Sigmoid colon (tissue), 4 donors: Measurements from ENCODE around the gene PPM1K.

Source experiments
- CTCF ChIP-seq, 4 experiments: fragments of 450-650 bp in 3 of 4; fragments of 200-600 bp in 1 of 4; IDR thresholded peaks; one replicate each; pipeline ENCODE4 v1.5.1; 2016 to 2019; ENCODE audit warnings: antibody characterized with exemption in 4 of 4, mild to moderate bottlenecking in 3 of 4, moderate library complexity in 2 of 4
- EP300 ChIP-seq, 4 donors: sonication (generic); formaldehyde crosslinking; IDR thresholded peaks; one replicate each; pipeline ENCODE4 v1.6.1; 2017; ENCODE audit warnings: antibody characterized with exemption in 4 of 4

- TF ChIP-seq EP300 (IDR thresholded peaks at IDR 0.05) (no peak), CTCF (IDR thresholded peaks at IDR 0.05) (no peak)
Observed at GRCh38 chr4:88320780-88321373, 36.5 kb upstream of the PPM1K start.
